MM.1S (cell line): Measurements from ENCODE around the gene CAMKK1.

Experiments
- DNase-seq: peaks from one replicate; pipeline ENCODE4 v3.0.0-alpha.2; 2015
- H2AFZ ChIP-seq: fragments of 300-600 bp; sonication (generic); 2 replicates; pipeline ENCODE4 v1.6.0; 2016; ENCODE audit warnings: antibody characterized with exemption, low read length
- H3F3A ChIP-seq: fragments of 300-600 bp; sonication (generic); 2 replicates; pipeline ENCODE4 v1.6.1; 2016; ENCODE audit warnings: mild to moderate bottlenecking, antibody characterized with exemption, low read length, moderate library complexity, mixed read lengths; ENCODE audit not compliant: insufficient read depth
- H3K27ac ChIP-seq: fragments of 300-600 bp; sonication (generic); 2 replicates; pipeline ENCODE4 v1.5.1; 2016; ENCODE audit warnings: mild to moderate bottlenecking, low read length
- H3K27me3 ChIP-seq: fragments of 300-600 bp; sonication (generic); replicated peaks from 2 replicates; pipeline ENCODE4 v1.6.0; 2016; ENCODE audit warnings: low read length; ENCODE audit not compliant: insufficient read depth
- H3K36me3 ChIP-seq: fragments of 300-600 bp; sonication (generic); replicated peaks from 2 replicates; pipeline ENCODE4 v1.6.1; 2016; ENCODE audit warnings: mild to moderate bottlenecking, low read length, mixed read lengths; ENCODE audit not compliant: insufficient read depth
- H3K4me1 ChIP-seq: fragments of 300-600 bp; sonication (generic); 2 replicates; pipeline ENCODE4 v1.6.1; 2016; ENCODE audit warnings: low read length, mixed read lengths
- H3K4me2 ChIP-seq: fragments of 300-600 bp; sonication (generic); 2 replicates; pipeline ENCODE4 v1.6.0; 2016; ENCODE audit warnings: low read depth, low read length
- H3K4me3 ChIP-seq: fragments of 300-600 bp; sonication (generic); 2 replicates; pipeline ENCODE4 v1.5.1; 2016; ENCODE audit warnings: low read length, mixed read lengths
- H3K79me2 ChIP-seq: fragments of 300-600 bp; sonication (generic); 2 replicates; pipeline ENCODE4 v1.6.1; 2016; ENCODE audit warnings: mixed run types, low read length, mixed read lengths
- H3K9ac ChIP-seq: fragments of 300-600 bp; sonication (generic); 2 replicates; pipeline ENCODE4 v1.6.1; 2016; ENCODE audit warnings: low read length, mixed read lengths
- H3K9me2 ChIP-seq: fragments of 300-600 bp; sonication (generic); replicated peaks from 2 replicates; pipeline ENCODE4 v1.6.1; 2016; ENCODE audit warnings: mild to moderate bottlenecking, low read length, mixed read lengths; ENCODE audit not compliant: insufficient read depth
- H3K9me3 ChIP-seq: fragments of 300-600 bp; sonication (generic); replicated peaks from 2 replicates; pipeline ENCODE4 v1.6.1; 2016; ENCODE audit warnings: mild to moderate bottlenecking, low read length, mixed read lengths; ENCODE audit not compliant: insufficient read depth
- H4K20me1 ChIP-seq: fragments of 300-600 bp; sonication (generic); 2 replicates; pipeline ENCODE4 v1.6.1; 2016; ENCODE audit warnings: mild to moderate bottlenecking, low read length, moderate library complexity, mixed read lengths; ENCODE audit not compliant: insufficient read depth
- CTCF ChIP-seq: fragments of 300-600 bp; sonication (generic); IDR thresholded peaks from 2 replicates; pipeline ENCODE4 v1.5.1; 2016; ENCODE audit warnings: antibody characterized with exemption, low read length, mixed read lengths
- EZH2 ChIP-seq: fragments of 300-600 bp; sonication (generic); optimal IDR thresholded peaks from 2 replicates; pipeline ENCODE3; 2017; ENCODE audit warnings: low read depth, mild to moderate bottlenecking, antibody characterized with exemption, low read length, mixed read lengths
- EZH2phosphoT487 ChIP-seq: fragments of 300-600 bp; sonication (generic); IDR thresholded peaks from 2 replicates; pipeline ENCODE4 v1.6.1; 2018; ENCODE audit warnings: antibody characterized with exemption, low read length

CAMKK1 gene

GRCh38 chr17:3904501-3904900 lies 11.6 kb upstream of the CAMKK1 start:
- H3K4me3 ChIP-seq: no peak overlapping the region
- no peak overlapping the region for H3K9ac ChIP-seq
- no peaks in the 10 kb centered on the region for H4K20me1 ChIP-seq
- TF ChIP-seq EZH2phosphoT487 (no peak), CTCF (no peak), EZH2 (no peak)
- no peaks in the 10 kb centered on the region for H3K4me1 ChIP-seq
- no peak overlapping the region for H3K4me2 ChIP-seq
- H3F3A ChIP-seq: no peaks in the 10 kb centered on the region
- no peaks in the 10 kb centered on the region for H3K9me2 ChIP-seq
- H3K9me3 ChIP-seq: no peaks in the 10 kb centered on the region
- H3K27me3 ChIP-seq: no peaks in the 10 kb centered on the region
- H3K27ac ChIP-seq: no peak overlapping the region
- DNase-seq: no peak
- H3K36me3 ChIP-seq: no peaks in the 10 kb centered on the region
- no peak overlapping the region for H2AFZ ChIP-seq
- H3K79me2 ChIP-seq: peaks cover 3% of the 10 kb centered on the region; the same call in 1 of the 2 replicates

- Histone ChIP-seq H3K27me3 (no peaks in the 10 kb centered on the region), H3K4me3 (no peak overlapping the region), H3K79me2 (no peaks in the 10 kb centered on the region), H3F3A (no peaks in the 10 kb centered on the region), H3K36me3 (no peaks in the 10 kb centered on the region), H3K9me3 (no peaks in the 10 kb centered on the region), H3K9ac (no peak overlapping the region), H4K20me1 (no peaks in the 10 kb centered on the region), H3K4me1 (no peaks in the 10 kb centered on the region), H2AFZ (no peak overlapping the region), H3K9me2 (no peaks in the 10 kb centered on the region), H3K4me2 (no peak overlapping the region), H3K27ac (no peak overlapping the region)
- DNase-seq: no peak
- TF ChIP-seq EZH2phosphoT487 (no peak), EZH2 (no peak), CTCF (no peak)
Observed at GRCh38 chr17:3903881-3904290, 11.0 kb upstream of the CAMKK1 start.

GRCh38 chr17:3903051-3903825 lies 10.4 kb upstream of the CAMKK1 start:
- no peaks in the 10 kb centered on the region for H3K4me1 ChIP-seq
- H3K36me3 ChIP-seq: no peaks in the 10 kb centered on the region
- no peak overlapping the region for H3K4me3 ChIP-seq
- H3K27me3 ChIP-seq: no peaks in the 10 kb centered on the region
- no peak overlapping the region for H3K27ac ChIP-seq
- H3K79me2 ChIP-seq: no peaks in the 10 kb centered on the region
- H4K20me1 ChIP-seq: no peaks in the 10 kb centered on the region
- H3K4me2 ChIP-seq: no peak overlapping the region
- no peaks in the 10 kb centered on the region for H3K9me3 ChIP-seq
- no peak overlapping the region for H3K9ac ChIP-seq
- H3K9me2 ChIP-seq: no peaks in the 10 kb centered on the region
- H3F3A ChIP-seq: no peaks in the 10 kb centered on the region
- TF ChIP-seq EZH2 (no peak), CTCF (no peak), EZH2phosphoT487 (no peak)
- H2AFZ ChIP-seq: no peak overlapping the region
- DNase-seq: no peak
